ENCODE data around the gene SMIM34.

Gene SMIM34

DNA sequence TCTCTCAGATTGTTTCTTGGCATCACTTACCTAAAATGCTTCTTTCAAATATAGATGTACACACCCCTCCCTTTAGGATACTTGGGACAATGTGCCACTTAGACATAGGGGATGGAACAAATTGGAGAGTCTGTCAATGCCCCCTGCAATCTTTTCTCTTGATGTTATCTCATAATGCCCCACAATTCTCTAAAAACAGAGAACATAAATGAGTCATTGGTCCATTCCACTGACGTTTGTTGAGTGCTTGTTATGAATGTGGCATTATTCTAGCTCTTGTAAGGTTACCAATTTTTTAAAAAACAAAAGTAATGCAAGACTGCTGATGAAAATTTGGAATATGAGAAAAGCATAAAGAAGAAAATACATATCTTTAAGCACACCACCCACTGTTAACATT is 54.0 kb downstream of the SMIM34 start:
- DNase-seq: no peak
